GM21447 (cell line): ENCODE measurements around the gene NLGN1.
"Not testable (repeated sequence)": the region's sequence is repeated elsewhere in the genome, so short reads cannot be mapped to it uniquely, and the experiment has no call there.

Experiments
- ATAC-seq: cut with Tn5 transposase; IDR thresholded peaks from one replicate; pipeline ENCODE4 v1.9.1; 2021; ENCODE audit not compliant: unreplicated experiment

NLGN1 gene

GRCh38 chr3:173552526-173552925 is 155.0 kb downstream of the NLGN1 start:
- ATAC-seq = no peak

GRCh38 chr3:173553635-173554280 is 156.2 kb downstream of the NLGN1 start:
- no peak for ATAC-seq

GRCh38 chr3:173556546-173556945 is 159.0 kb downstream of the NLGN1 start:
- ATAC-seq = no peak

GRCh38 chr3:173567997-173568396 is 170.5 kb downstream of the NLGN1 start:
- no peak for ATAC-seq

GRCh38 chr3:173568623-173569022 is 171.1 kb downstream of the NLGN1 start:
- no peak for ATAC-seq

GRCh38 chr3:173583496-173583895 is 186.0 kb downstream of the NLGN1 start:
- ATAC-seq = no peak

GRCh38 chr3:173584093-173584837 is 186.7 kb downstream of the NLGN1 start:
- ATAC-seq = no peak

GRCh38 chr3:173584838-173585831 is 187.6 kb downstream of the NLGN1 start:
- no peak for ATAC-seq

- ATAC-seq = no peak
Observed at GRCh38 chr3:173586166-173586565, 188.6 kb downstream of the NLGN1 start.

- no peak for ATAC-seq
Observed at GRCh38 chr3:173587055-173587454, 189.5 kb downstream of the NLGN1 start.

GRCh38 chr3:173588556-173588955 is 191.0 kb downstream of the NLGN1 start:
- no peak for ATAC-seq

GRCh38 chr3:173589116-173589515 is 191.6 kb downstream of the NLGN1 start:
- no peak for ATAC-seq

GRCh38 chr3:173591401-173591800 is 193.9 kb downstream of the NLGN1 start:
- ATAC-seq = no peak

- not testable (repeated sequence) for ATAC-seq
Observed at GRCh38 chr3:173594881-173595280, 197.3 kb downstream of the NLGN1 start.

GRCh38 chr3:173599673-173600072 is 202.1 kb downstream of the NLGN1 start:
- ATAC-seq = no peak

GRCh38 chr3:173614522-173614921 is 217.0 kb downstream of the NLGN1 start:
- no peak for ATAC-seq

GRCh38 chr3:173615661-173616060 is 218.1 kb downstream of the NLGN1 start:
- ATAC-seq = no peak

- no peak for ATAC-seq
Observed at GRCh38 chr3:173617490-173617889, 219.9 kb downstream of the NLGN1 start.

- no peak for ATAC-seq
Observed at GRCh38 chr3:173618148-173618547, 220.6 kb downstream of the NLGN1 start.

GRCh38 chr3:173618703-173619102 is 221.2 kb downstream of the NLGN1 start:
- ATAC-seq = no peak

GRCh38 chr3:173622166-173622565 is 224.6 kb downstream of the NLGN1 start:
- no peak for ATAC-seq
